ENCODE results near the gene FAM47E.

The FAM47E gene

DNA sequence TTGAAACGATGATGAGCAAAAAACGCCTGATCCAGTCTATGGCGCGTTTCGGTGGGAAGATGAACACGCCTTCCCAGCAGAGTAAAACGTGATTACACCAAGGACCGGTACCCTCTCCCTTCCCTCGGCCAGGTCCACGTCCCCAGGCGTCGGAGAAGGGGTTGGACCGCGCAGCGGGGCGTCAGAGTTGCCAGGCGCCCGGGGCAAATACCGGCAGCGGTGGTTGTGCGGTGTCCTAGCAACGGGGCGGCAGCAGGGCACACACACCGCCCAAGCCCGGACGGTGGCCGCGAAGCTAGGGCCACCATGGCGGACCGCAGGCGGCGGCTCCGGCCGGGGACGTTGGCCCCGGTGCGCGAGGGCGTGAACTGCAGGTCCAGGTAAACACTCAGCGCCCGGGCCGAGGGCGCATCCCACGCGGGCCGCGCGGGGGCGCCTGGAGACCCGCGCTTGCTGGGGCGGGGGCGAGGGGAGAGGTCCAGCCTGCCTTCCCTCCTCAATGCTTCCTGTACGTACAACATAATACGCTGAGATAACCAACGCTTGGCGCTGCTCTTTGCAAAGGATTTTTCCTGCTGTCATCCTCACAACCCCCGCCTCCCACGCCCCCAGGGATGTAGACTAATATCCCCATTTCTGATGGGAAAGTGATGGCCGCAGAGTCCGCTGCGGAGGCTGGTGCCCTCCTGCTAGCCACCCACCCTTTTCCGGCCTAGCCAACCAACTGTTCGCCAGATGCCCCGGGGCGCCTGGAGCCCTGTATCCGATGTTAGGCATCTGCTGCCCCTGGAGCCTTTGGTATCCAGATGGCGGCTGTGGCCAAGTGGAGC lies at the start of gene FAM47E:
FAM47E (plus strand) TSS at position 281 of the 830 bp plus-strand sequence; CDS start at position 307, 26 bp downstream.
- peak; percentile 56 for DNase-seq

GRCh38 chr4:76203541-76203940 lies 48.0 kb upstream of the FAM47E start:
- no peak for DNase-seq

DNA sequence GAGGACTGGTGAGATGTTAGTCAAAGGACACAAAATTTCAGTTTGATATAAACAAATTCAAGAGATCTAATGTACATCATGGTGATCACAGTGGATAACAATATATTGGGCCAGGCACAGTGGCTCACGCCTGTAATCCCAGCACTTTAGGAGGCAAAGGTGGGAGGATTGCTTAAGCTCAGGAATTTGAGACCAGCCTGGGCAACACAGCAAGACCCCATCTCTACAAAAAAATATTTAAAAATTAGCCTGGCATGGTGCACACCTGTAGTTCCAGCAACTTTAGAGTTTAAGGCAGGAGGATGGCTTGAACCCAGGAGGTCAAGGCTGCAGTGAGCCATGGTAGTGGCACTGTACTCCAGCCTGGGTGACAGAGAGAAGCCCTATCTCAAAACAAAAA lies 46.6 kb upstream of the FAM47E start:
- DNase-seq, result no peak

GRCh38 chr4:76205476-76205875 lies 46.0 kb upstream of the FAM47E start:
- no peak for DNase-seq

GRCh38 chr4:76206222-76206942 lies 45.1 kb upstream of the FAM47E start:
- no peak for DNase-seq

DNA sequence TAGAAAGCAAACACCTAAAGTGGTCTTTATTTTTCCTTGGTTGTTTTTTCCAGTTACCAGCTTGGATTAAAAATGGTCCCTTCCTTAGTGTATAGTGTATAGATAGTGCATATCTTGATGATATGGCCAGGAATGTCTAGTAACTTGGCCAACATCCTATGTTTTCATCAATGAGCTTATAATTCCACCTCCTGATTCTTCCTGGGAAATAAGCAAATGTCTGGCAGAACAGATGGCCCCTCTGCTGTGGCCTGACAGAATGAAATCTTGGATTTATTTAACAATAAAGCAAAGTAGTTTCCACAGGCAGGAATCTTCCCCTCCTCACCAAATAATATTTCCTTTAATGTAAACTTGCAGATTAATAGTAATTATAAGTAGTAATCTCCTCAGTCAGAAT lies 44.0 kb upstream of the FAM47E start:
- no peak for DNase-seq

- no peak for DNase-seq
These were observed 43.3 kb upstream of the FAM47E start for GRCh38 chr4:76208005-76208765.

DNA sequence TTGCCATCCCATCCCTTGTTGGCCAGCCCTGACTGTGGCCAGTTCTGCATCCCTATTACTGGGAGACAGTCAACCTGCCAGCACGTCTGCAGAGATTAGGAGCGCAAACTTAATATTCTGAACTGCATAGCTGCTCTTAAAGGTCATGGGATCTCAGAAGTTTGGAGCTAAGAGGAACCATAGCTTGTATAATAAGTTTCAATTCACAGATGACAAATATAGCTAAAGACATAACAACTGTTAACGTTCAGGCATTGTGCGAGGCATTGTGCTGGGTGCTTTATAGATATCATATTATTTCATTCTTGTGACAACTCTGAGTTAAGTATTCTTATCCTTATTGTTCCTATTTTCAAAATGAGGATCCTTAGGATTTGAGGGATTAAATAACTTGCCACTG lies 41.6 kb upstream of the FAM47E start:
- no peak for DNase-seq

DNA sequence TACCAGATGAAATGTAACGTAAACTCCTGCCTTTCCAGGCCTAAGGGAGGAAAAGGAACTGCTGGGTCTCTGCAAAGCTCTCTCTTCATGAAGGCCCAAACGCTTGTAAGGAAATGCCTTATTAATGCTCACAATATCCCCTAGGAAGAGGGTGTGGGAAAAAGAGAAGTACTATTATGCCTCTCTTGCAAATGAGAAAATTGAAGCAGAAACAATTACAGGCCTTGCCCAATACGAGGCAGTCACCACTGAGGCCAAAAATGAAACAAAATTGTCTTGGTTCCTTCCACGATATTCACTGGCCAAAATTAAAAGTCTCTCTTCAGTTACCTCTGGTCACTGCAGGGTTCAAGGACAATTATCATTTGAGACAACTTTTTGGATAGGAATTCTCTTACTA lies 41.1 kb upstream of the FAM47E start:
- no peak for DNase-seq

GRCh38 chr4:76211769-76212708 lies 39.5 kb upstream of the FAM47E start:
- no peak for DNase-seq

- peak; percentile 45 for DNase-seq
These were observed 38.6 kb upstream of the FAM47E start for GRCh38 chr4:76212851-76213414.

- DNase-seq, result peak; percentile 76
These were observed 37.9 kb upstream of the FAM47E start, which contains the start of gene SCARB2 for GRCh38 chr4:76213415-76214176. Gene SCARB2 (minus strand): TSS chr4:76213824. CDS start chr4:76213543, 281 bp downstream.

DNA sequence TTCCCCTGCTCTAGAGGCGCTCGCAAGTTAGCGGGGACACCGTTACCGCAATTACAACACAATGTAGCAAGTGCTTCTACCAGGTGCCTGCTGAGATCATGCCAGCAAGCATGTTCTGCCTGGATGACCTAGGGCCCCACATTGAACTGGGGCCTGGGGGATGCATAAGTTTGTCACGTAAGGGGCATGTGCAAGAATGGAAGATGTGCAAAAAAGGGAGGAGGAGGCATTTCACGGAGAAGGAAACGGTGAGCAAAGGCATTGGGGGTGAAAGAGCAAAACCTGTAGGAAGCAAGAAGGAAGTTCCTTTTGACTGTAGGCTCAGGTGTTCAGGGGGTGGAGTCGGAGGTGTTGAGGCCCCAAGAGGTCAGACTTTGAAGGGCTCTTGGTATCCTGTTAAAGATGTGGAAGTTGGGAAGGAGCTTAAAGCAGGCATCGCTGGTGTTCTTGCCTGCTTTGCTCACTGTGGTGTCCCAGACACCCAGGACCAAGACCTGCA lies 37.3 kb upstream of the FAM47E start:
- no peak for DNase-seq

- no peak for DNase-seq
These were observed 36.4 kb upstream of the FAM47E start for GRCh38 chr4:76215077-76215476.

DNA sequence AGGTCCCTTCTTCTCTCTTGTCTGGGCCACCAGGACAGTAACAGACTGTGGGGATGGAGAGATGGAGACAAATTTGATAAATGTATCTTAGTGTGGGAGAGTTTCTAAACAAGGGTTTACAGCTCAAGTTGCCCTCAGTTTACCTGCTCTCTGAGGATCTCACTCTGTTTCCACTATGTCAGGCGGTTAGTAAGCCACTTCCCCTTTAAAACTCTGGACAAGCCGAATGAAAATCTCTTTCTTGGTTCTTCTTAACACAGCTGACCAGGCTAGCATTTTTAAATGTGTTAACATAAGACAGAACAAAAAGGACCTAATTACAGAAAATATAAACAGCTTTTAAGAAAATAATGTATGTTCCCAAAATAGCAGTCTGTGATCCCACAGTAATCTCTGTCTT lies 35.0 kb upstream of the FAM47E start:
- no peak for DNase-seq

DNA sequence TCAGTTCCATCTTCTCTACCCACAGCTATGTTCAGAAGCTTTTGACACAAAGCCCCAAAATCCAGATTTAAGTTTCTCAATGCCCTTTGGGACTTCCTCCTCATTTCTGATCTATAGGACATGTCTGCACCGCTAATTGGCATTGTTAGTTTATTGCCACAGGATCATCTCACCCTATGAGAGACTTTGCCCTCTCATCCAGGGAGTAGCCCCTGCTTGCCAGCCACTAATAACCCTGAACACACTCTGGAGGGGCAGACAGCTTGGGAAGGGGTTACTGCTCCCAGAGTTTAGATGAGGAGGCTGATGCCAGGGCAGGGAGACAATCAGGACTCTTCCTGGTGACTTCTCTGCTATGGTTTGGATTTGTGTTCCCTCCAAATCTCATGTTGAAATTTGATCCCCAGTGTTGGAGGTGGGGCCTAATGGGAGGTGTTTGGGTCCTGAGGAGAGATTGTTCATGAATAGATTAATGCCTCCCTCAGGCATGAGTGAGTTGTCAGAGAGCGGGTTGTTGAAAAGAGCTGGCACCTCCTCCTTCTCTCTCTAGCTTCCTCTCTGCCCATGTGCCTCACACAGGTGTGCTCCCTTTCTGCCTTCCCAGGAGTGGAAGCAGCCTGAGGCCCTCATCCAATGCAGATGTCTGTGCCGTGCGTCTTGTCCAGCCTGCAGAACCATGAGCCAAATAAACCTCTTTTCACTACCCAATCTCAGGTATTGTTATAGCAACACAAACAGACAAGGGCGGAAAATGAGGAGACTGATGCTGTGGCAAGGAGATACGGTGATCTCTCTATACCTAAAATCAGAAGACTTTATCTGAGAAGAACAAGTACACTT lies 34.3 kb upstream of the FAM47E start:
- no peak for DNase-seq

DNA sequence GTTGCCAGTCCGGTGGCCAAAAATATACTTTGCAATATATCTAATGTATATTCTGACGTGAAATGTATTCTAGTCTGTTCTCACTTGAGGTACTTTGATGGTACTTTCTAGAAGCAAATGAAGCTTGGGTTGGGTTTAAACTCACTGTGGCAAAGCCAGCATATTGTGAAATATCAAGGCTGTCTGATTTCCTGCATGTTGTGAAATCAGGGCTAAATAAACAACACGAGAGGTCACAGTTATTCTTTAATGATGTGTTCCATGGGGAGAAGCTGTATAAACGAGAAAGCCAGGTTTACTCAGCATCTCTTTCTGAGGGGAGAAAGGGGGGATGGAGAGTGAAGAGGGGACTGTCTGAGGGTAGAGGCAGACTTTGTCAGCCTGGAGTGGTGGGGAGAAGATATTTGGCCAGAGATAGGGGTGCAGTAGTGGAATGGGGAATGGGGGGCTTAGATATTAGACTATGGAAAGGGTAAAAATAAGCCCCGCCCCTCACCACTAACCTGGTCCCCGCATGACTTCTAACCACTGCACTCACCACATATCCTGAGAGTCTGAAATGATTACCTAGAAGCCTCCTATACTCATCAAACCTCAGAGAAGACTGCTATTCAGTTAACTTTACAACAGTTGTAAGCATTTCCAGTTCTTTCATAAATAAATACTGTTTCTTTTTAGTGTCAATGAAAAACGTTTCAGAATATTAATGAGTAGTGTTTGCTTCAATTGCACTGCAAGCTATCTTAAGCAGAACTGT lies 32.0 kb upstream of the FAM47E start:
- no peak for DNase-seq

DNA sequence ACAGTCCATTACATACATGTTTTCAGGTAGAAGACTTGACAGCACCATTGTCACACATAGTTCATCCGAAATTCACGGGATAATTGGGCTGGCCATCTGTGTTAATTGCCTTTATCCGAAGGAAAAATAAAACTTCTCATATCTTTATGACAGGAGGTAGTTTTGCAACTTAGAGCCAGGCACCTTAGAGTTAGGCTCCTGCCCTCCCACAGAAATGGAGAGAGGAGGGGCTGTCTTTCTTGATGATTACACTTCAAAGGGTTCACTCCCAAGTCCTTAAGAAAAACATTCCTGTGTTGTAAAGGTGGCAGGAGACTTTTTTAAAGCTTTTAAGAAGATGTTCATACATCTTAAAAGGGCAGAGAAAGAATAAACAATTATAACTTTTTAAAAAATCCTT lies 27.4 kb upstream of the FAM47E start:
- no peak for DNase-seq

DNA sequence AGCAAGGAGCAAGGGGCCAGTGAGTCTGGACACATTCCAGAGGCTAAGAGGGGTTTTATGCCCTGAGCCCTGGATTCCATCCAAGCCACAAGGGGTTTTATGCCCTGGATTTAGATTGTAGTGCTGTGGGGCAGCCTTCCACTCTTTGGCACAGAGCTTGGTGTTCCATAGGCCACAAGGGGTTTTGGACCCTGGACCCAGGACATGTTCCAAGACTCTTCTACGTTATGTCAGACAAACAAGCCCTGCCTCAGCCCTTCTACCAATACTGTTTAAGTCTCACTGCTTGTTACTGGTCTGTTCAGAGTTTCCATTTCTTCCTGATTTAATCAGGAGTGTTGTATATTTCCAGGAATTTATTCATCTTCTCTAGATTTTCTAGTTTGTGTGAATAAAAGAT lies 25.1 kb upstream of the FAM47E start:
- no peak for DNase-seq

Measured in stimulated activated CD4-positive, alpha-beta T cell treated with anti-CD3 and anti-CD28 coated beads, Interleukin-15, amount 100 ng/mL, for 24 hours (primary cell).